ENCODE data around the gene TRPV2.

TRPV2 gene

DNA sequence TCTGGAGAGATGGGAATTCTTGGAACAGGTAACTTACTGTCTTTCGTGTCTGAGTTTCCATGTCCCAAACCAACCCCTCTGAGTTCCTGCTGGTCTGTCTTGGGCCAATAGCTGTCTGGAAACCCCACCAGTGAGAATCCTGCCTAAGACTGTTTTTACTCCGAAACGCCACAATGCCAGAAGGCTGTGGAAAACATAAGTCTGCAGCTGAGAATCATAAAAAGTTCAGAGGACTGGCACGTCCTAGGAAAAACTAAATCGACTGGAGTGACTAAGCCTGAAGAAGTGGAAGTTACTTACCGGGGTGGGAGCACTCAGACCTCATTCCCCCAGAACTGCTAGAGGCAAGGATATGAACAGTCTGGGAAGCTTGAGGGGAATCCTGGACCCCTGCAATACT is 63.3 kb downstream of the TRPV2 start:
- DNase-seq, result no peak

DNA sequence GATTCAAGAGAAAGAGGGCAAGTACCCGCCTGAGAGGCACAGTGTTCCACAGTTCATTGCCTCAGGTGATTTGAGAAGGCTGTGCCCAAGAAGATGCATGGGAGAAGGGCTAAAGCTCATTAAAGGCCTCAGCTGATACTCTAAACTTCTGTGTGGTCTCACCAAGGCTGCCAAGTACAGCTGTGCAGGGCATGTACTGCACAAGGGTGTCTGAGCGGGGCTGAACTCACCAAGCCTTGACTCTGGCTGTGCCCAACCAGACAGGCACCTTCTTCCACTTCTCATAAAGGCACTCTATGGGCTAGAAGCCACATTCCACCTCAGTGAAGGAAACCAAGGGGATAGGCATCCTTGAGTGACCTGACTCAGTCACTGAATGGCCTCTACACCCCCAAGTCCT is 63.9 kb downstream of the TRPV2 start:
- no peak for DNase-seq

DNA sequence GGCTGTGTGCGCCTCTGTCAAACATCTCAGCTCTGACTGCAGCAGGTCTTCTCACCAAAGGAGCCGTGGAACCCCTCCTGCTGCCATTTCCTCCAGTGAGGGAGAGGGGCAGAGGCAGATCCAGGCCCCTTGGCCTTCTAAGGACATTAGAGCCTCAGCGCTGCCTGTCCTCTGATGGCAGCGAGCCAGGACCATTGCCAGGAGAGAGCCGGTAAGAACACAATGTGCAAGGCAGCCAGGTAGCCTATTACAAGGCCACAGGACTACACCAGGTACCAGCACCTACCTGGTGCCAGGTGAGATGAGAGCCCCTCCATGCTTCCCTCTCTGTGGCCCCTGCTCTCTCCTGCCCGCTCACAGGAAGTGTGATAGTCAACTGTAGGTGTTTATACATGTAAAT is 65.6 kb downstream of the TRPV2 start:
- no peak for DNase-seq

DNA sequence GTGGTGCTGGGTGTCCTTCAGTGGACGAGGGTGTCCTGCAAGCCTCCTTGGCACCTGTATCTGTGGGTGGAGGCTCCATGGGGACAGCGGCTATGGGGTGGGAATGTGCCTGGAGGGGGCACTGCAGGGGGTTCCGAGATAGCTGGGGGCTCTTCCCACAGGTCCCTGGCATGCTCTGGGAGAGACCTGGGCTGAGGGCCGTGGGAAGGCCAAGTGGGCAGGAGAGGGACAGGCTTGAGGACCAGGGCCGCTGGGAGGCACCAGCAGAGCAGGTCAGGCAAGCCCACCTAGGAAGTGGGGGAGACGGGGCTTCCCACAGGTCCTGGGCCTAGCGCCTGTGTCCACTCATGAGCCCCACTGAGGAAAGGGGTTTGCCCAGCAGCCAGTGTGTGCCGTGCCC is 66.9 kb downstream of the TRPV2 start:
- DNase-seq, result no peak

DNA sequence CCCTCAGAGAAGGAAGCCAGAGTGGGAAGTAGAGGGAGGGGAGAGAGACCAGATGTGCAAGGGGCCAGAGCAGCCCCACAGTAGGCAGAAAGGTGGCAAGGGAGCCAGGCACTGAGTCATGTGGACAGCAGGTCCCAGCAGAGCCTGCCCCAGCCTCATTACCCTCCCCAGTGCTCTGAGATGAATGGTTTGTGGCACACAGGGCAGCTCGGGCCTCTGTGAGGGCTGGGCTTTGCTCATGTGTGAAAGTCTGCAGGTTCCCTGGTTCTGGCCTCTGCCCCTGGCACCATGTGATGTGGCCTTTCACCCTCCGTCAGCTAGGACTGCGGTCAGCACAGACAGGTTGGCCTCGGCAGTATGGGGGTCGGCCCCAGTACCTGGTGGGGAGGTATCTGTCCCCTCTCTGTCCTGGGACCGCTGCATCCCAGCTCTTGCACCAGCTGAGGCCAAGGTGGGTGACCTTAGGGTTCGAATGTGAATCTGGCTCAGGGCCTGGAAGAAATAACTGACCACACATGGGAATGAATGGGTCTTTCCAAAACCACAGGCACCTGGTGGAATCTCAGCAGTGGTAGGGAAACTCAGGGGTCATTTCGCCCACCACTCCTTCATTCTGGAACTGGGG is 67.8 kb downstream of the TRPV2 start:
- no peak for DNase-seq

DNA sequence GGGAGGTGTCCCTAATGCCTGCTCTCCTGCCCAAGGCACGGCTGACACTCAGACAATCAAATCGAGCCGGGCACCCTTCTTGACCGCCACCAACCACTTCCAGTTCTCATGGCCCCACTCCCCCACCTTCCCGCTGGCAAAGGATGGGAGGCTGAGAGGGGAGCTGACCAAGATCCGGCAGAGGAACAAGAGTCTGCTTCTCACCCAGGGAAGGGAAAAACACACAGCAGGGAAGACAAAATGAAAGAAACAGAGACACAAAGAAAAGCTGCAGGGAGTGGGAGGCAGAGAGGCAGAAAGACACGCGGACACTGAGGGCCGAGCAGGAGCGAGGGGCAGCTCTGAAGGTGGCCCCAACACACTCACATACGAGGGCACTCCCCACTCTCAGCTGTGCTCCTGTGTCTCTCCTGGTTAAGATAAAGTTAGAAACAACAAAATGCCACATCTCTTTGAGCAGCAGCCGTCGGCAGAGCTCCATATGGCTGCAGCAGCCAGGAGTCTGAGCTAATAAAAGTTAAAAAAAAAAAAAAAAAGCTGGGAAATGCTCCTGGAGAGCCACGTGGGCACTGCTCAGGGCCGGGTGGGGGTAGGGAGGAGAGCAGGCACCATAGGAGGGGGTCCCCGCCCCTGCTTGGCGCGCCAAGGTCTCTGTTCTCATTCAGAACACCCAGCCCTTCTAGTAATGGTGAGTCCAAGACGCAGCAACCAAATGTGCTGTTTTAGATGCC is 69.2 kb downstream of the TRPV2 start:
- no peak for DNase-seq
